Chondrocyte (in vitro differentiated cells): ENCODE results near the gene NAA16. TPM values are rescaled to one million over a fixed set of nuclear protein-coding genes. Genes with fewer than 3 reads are reported as not detected.

Experiments used
- DNase-seq: peaks from one replicate; pipeline ENCODE4 v3.0.0; 2021; ENCODE audit warnings: mixed read lengths, low spot score
- H3K27ac Mint-ChIP-seq: one replicate; pipeline ENCODE4 v1.8.0; 2021; ENCODE audit warnings: mild to moderate bottlenecking, moderate library complexity, mixed read lengths; ENCODE audit not compliant: unreplicated experiment
- H3K27me3 Mint-ChIP-seq: 2 replicates; pipeline ENCODE4 v1.8.0; 2021; ENCODE audit warnings: low read depth, mixed read lengths
- H3K36me3 Mint-ChIP-seq: 2 replicates; pipeline ENCODE4 v1.8.0; 2021; ENCODE audit warnings: low read depth, mixed read lengths
- H3K4me1 Mint-ChIP-seq: 2 replicates; pipeline ENCODE4 v1.8.0; 2021; ENCODE audit warnings: low read depth, mild to moderate bottlenecking, mixed read lengths
- H3K4me3 Mint-ChIP-seq: one replicate; pipeline ENCODE4 v1.8.0; 2021; ENCODE audit warnings: mild to moderate bottlenecking, moderate library complexity, mixed read lengths; ENCODE audit not compliant: unreplicated experiment
- H3K9me3 Mint-ChIP-seq: 2 replicates; pipeline ENCODE4 v1.8.0; 2021; ENCODE audit warnings: low read depth, mixed read lengths
- CTCF ChIP-seq: fragments of 200-600 bp; sonication (generic); IDR thresholded peaks from 2 replicates; pipeline ENCODE4 v1.5.0; 2021; ENCODE audit warnings: antibody characterized with exemption, mild to moderate bottlenecking, moderate library complexity
- total RNA-seq: library from RNA; stranded (reverse); gene quantifications from 3 replicates; pipeline ENCODE4 v1.2.1, GENCODE V29; 2021

NAA16 gene
- total RNA-seq, 1 donor from 2014 or later: 9.4 TPM

DNA sequence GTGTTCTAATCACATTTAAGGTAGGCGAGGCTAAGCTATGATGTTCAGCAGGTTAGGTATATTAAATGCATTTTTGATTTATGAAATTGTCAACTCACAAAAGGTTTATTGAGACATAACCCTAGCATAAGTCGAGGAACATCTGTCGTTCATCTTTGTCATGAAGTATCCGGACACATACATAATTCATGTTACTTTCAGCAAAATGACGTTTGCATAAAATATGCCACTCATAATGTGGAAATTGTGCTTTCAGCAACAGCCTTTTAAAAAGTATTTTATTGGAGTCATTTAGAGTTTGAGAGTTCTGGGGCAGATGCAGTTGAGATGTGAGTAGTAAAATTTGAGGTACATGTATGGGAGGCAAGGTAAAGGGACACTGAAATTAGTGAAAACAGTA is 66.4 kb downstream of the NAA16 start:
- DNase-seq: no peak
- Mint-ChIP-seq H3K27me3 (no peaks in the 10 kb centered on the region), H3K27ac (no peak overlapping the region), H3K9me3 (no peaks in the 10 kb centered on the region), H3K36me3 (peaks cover 19% of the 10 kb centered on the region), H3K4me3 (no peak overlapping the region), H3K4me1 (no peaks in the 10 kb centered on the region)
- no peak for TF ChIP-seq CTCF

GRCh38 chr13:41382431-41382830 is 71.4 kb downstream of the NAA16 start:
- Mint-ChIP-seq H3K27ac (no peak overlapping the region), H3K27me3 (no peaks in the 10 kb centered on the region), H3K36me3 (peaks cover 2% of the 10 kb centered on the region), H3K4me1 (peaks cover 7% of the 10 kb centered on the region), H3K9me3 (no peaks in the 10 kb centered on the region), H3K4me3 (no peak overlapping the region)
- TF ChIP-seq CTCF: no peak
- no peak for DNase-seq

DNA sequence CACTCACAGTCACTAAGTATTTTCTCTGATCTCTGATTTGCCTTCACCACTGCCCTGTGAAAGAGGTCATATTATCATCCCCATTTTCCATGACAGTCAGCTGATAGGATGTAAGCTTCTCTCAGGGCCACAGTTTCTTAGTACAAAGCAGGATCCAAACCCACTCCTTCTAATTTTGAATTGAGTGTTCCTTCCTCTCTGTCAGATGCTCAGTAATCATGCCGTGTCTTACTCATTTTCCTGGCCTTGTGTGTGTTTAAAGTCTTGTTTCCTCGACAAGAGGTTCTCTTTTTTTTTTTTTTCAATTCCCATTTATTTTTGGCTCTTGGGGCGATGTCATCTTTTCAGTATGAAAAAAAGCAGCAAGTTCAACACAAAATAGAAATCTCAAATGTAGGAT is 72.3 kb downstream of the NAA16 start:
- no peaks in the 10 kb centered on the region for H3K9me3 Mint-ChIP-seq

GRCh38 chr13:41384749-41385503 is 73.9 kb downstream of the NAA16 start:
- no peak for DNase-seq
- Mint-ChIP-seq H3K36me3 (no peaks in the 10 kb centered on the region), H3K27ac (no peak overlapping the region), H3K4me3 (no peak overlapping the region), H3K9me3 (no peaks in the 10 kb centered on the region), H3K27me3 (peaks cover 2% of the 10 kb centered on the region), H3K4me1 (peaks cover 7% of the 10 kb centered on the region)
- peak; percentile 82 for TF ChIP-seq CTCF

More for the DNA sequence above, 72.3 kb downstream of the NAA16 start:
- DNase-seq: no peak
- Mint-ChIP-seq H3K27me3 (no peaks in the 10 kb centered on the region), H3K4me3 (no peak overlapping the region), H3K4me1 (peaks cover 7% of the 10 kb centered on the region), H3K36me3 (no peaks in the 10 kb centered on the region), H3K27ac (no peak overlapping the region)
- no peak for TF ChIP-seq CTCF

DNA sequence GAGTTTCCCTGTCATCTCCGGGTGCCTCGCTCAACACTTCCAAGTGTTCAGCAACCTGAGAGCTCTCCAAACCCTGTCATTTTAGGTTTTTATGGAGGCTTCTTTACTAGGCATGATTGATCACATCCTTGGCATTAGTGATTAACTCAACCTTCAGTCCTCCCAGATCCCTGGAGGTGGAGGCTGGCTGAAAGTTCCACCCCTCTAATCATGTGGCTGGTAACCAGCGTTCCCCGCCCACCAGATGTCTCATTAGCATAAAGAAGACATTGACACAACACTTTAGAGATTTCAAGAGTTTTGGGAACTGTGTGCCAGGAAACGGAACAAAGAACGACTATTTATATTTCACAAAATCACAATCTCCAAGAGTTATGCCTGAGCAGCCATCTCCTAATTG is 75.1 kb downstream of the NAA16 start:
- Mint-ChIP-seq H3K27me3 (peaks cover 2% of the 10 kb centered on the region), H3K4me1 (peaks cover 7% of the 10 kb centered on the region), H3K36me3 (no peaks in the 10 kb centered on the region), H3K9me3 (no peaks in the 10 kb centered on the region), H3K27ac (no peak overlapping the region), H3K4me3 (no peak overlapping the region)
- no peak for DNase-seq
- no peak for TF ChIP-seq CTCF
